NCI-H2227 treated with DMSO at 0.1 percent for 48 hours (cell line): ENCODE results near the gene REL.

Source experiments
- DNase-seq: peaks from one replicate; lab custom pipeline; 2025; lab: John Stamatoyannopoulos, UW

Gene REL

GRCh38 chr2:60966507-60967405 is 85.4 kb downstream of the REL start:
- no peak for DNase-seq

DNA sequence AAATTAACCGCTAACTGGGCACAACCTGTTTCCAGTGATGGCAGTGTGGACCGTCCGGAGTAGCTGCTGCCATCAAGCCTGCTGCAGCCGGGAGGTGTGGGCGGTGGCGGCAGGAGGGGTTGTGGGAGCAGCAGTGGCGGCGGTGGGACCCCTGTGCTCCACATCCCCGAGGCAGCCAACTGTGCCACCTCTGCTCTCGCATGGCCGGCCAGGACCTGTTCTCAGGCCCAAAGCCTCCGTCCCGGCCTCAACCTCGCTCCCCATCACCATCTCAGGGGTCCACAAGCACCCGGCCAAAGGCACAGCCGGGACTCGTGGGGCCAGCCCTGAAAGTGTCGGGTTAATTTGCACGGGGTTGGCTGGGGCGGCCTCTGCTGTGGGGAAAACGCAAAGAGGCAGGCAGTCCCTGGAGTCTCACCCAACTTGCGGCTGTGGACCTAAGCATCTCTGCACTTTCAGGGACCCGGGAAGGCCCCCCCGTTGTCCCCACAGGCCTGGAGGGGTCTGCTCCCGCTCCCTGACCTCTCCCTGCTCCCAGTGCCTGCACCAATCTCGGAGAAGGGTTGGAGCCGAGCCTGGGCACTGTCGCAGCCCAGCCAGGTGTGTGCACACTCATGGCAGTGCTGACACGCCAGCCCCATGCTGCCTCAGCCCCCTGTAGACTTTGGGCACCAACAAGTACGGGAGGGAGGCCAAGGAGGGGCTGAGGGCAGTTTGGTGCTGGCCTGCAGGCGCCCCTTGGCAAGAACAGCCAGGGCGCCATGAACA is 91.7 kb downstream of the REL start:
- no peak for DNase-seq

DNA sequence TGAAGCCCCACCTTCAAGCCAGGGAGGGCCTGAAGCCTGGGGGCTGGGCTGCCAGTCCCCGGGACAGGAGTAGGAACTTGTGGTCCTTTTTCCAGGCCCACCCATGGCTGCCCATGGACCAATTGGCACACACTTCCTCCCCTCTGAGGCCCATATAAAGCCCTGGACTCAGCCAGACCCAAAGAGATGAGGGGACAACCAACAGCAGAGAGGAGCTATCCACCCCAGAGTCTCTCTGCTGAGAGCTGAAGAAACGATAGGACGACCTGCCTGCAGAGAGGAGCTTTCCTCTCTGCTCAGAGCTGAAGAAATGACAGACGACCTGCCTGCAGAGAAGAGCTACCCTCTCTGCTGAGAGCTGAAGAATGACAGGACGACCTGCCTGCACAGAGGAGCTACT is 92.3 kb downstream of the REL start:
- no peak for DNase-seq

DNA sequence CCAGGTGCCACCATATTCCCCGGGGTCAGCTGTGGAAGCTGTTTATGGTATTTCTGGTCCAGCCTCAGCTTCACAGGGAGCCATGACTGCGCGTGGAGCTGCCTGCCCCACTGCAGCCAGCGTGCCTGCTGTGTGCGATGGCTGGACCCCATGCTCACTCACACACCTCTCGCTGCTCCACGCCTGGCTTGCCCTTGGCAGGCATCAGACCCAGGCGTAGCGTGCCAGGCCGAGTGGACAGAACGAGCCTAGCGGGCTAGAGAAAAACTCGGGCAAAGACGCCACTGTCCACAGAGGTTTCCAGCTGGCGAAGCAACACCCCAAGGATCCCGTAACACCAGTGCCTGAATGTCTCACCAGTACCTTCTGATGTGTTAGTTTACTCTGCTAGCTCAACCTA is 93.3 kb downstream of the REL start:
- DNase-seq: no peak
